GM12878 (cell line): ENCODE data around the gene PCDH15.

Experiments used
- ATF2 ChIP-seq: IDR thresholded peaks from 2 replicates; pipeline ENCODE4 v1.6.1; 2012; ENCODE audit warnings: low read length, inconsistent platforms
- BCL3 ChIP-seq: IDR thresholded peaks from 2 replicates; pipeline ENCODE4 v1.6.1; 2011; ENCODE audit warnings: borderline replicate concordance, low read depth, mild to moderate bottlenecking, moderate library complexity, low read length; ENCODE audit not compliant: insufficient read depth, poor library complexity, severe bottlenecking
- CEBPB ChIP-seq, 2 experiments: fragments of 150-350 bp in 1 of 2; IDR thresholded peaks; 2 replicates each; pipeline ENCODE4 v1.6.1; 2012 to 2014; ENCODE audit warnings: low read depth in 2 of 2, low read length in 2 of 2, borderline replicate concordance in 1 of 2, inconsistent platforms in 1 of 2
- CTCF ChIP-seq, 3 experiments: IDR thresholded peaks in 2 of 3; conservative IDR thresholded peaks in 1 of 3; 2 replicates each; pipeline ENCODE4 v1.5.1; 2011; ENCODE audit warnings: low read depth in 3 of 3, low read length in 3 of 3, mild to moderate bottlenecking in 3 of 3, control low read depth in 2 of 3, moderate library complexity in 2 of 3, inconsistent platforms in 1 of 3, mixed read lengths in 1 of 3; ENCODE audit not compliant: control insufficient read depth in 2 of 3, insufficient read depth in 1 of 3; ENCODE audit errors: extremely low read depth in 1 of 3
- ZNF592 ChIP-seq: fragments of 450-650 bp; IDR thresholded peaks from 2 replicates; pipeline ENCODE4 v1.6.1; 2017; ENCODE audit warnings: mild to moderate bottlenecking, moderate library complexity
- ZNF687 ChIP-seq: fragments of 450-650 bp; IDR thresholded peaks from 2 replicates; pipeline ENCODE4 v1.6.1; 2017; ENCODE audit warnings: mild to moderate bottlenecking, moderate library complexity

GRCh38 chr10:54815583-54815982, 14.6 kb upstream of the PCDH15 start:
- TF ChIP-seq BCL3 (no peak), ZNF687 (no peak), CEBPB (IDR thresholded peaks at IDR 0.05; ENCODE audit: borderline replicate concordance in 1 of 2, low read depth in 2 of 2, low read length in 2 of 2) (no peak), CTCF (IDR thresholded peaks at IDR 0.05 in 2 of 3, conservative IDR thresholded peaks at IDR 0.05 in 1 of 3; ENCODE audit: control insufficient read depth in 2 of 3, extremely low read depth in 1 of 3, insufficient read depth in 1 of 3, low read depth in 3 of 3, low read length in 3 of 3) (no peak), ATF2 (no peak), ZNF592 (no peak)
